Calu3 (cell line): ENCODE results near the gene FAM210A. TPM values are rescaled to one million over a fixed set of nuclear protein-coding genes. Genes with fewer than 3 reads are reported as not detected.

Experiments
- BruUV-seq: library from RNA; stranded (reverse); fragments of 400-500 nt; replicated peaks from 2 replicates; lab custom pipeline; 2021; lab: Mats Ljungman, UMichigan
- CTCF ChIA-PET: fragments of 300-600 bp; sonication (Branson Sonifier 250); formaldehyde crosslinking; loops from one replicate; lab custom pipeline; 2022; ENCODE audit warnings: antibody characterized with exemption; lab: Charles Lee
- DNase-seq: peaks from one replicate; pipeline ENCODE4 v3.0.0; 2022
- H3K27ac Mint-ChIP-seq: one replicate; pipeline ENCODE4 v1.8.0; 2022; ENCODE audit warnings: mixed read lengths; ENCODE audit not compliant: unreplicated experiment
- H3K27me3 Mint-ChIP-seq: one replicate; pipeline ENCODE4 v1.8.0; 2022; ENCODE audit warnings: mixed read lengths; ENCODE audit not compliant: unreplicated experiment
- H3K36me3 Mint-ChIP-seq: one replicate; pipeline ENCODE4 v1.8.0; 2022; ENCODE audit warnings: mild to moderate bottlenecking, moderate library complexity, mixed read lengths; ENCODE audit not compliant: insufficient read depth, unreplicated experiment
- H3K4me1 Mint-ChIP-seq: one replicate; pipeline ENCODE4 v1.8.0; 2022; ENCODE audit warnings: mild to moderate bottlenecking, low read depth, mixed read lengths; ENCODE audit not compliant: unreplicated experiment
- H3K4me3 Mint-ChIP-seq: one replicate; pipeline ENCODE4 v1.8.0; 2022; ENCODE audit warnings: mild to moderate bottlenecking, low read depth, moderate library complexity, mixed read lengths; ENCODE audit not compliant: unreplicated experiment
- H3K9me3 Mint-ChIP-seq: one replicate; pipeline ENCODE4 v1.8.0; 2022; ENCODE audit warnings: low read depth, mixed read lengths; ENCODE audit not compliant: unreplicated experiment
- intact Hi-C: fragments of 100-400 bp; cut with micrococcal nuclease; formaldehyde crosslinking; loops from one replicate; pipeline ENCODE4 v1.10.0; 2022; ENCODE audit not compliant: unreplicated experiment
- total RNA-seq: library from RNA; stranded (reverse); gene quantifications from 2 replicates; pipeline ENCODE4 v1.2.3, GENCODE V29; 2022
- TF ChIP-seq, protein P1 (sequence below): fragments of 200-600 bp; IDR thresholded peaks from one replicate; pipeline ENCODE4 v1.8.0; 2022; ENCODE audit warnings: antibody characterized with exemption; ENCODE audit not compliant: unreplicated experiment

The FAM210A gene
- total RNA-seq, 1 experiment from 2014 or later, result 20.8 TPM

DNA sequence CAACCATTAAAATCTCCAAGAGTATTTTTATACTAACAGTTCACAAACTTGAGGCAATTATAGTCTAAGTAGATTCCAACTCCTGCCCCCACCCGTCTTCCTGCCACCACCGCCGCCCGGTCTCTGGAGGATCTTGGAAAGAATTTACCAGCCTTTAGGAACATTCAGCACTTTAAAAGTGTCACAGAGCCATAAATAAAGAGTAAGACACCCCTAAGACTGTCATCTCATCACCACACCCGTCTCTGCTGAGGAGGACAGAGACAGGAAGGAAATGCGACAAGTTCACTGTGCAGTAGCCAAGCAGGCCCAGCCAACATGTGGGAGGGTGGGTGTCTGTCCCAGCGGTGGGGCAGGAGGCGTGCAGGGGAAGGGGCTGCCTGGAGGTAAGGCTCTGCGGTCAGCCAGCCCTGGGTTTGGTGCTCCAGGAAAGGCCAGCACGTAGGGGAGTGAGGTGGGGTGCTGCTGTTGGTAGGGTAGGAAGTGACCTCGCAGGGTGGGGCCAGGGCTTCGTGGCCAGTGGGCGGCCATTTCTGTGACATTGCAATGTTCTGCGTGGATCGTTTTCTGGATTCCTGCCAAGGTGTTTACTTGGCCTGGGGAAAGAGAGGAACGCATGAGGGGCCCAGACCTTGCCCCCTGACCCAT lies 111.6 kb downstream of the FAM210A start:
- Mint-ChIP-seq H3K36me3 (no peaks in the 10 kb centered on the region), H3K27me3 (peaks cover 83% of the 10 kb centered on the region), H3K4me3 (no peak overlapping the region), H3K4me1 (no peaks in the 10 kb centered on the region), H3K9me3 (no peaks in the 10 kb centered on the region), H3K27ac (no peak overlapping the region)
- CTCF ChIA-PET, result no interaction called here
- BruUV-seq, result no TSS peak
- intact Hi-C loops, result no loop called here
- no peak for DNase-seq
- TF ChIP-seq, protein P1, sequence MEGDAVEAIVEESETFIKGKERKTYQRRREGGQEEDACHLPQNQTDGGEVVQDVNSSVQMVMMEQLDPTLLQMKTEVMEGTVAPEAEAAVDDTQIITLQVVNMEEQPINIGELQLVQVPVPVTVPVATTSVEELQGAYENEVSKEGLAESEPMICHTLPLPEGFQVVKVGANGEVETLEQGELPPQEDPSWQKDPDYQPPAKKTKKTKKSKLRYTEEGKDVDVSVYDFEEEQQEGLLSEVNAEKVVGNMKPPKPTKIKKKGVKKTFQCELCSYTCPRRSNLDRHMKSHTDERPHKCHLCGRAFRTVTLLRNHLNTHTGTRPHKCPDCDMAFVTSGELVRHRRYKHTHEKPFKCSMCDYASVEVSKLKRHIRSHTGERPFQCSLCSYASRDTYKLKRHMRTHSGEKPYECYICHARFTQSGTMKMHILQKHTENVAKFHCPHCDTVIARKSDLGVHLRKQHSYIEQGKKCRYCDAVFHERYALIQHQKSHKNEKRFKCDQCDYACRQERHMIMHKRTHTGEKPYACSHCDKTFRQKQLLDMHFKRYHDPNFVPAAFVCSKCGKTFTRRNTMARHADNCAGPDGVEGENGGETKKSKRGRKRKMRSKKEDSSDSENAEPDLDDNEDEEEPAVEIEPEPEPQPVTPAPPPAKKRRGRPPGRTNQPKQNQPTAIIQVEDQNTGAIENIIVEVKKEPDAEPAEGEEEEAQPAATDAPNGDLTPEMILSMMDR, result no peak

DNA sequence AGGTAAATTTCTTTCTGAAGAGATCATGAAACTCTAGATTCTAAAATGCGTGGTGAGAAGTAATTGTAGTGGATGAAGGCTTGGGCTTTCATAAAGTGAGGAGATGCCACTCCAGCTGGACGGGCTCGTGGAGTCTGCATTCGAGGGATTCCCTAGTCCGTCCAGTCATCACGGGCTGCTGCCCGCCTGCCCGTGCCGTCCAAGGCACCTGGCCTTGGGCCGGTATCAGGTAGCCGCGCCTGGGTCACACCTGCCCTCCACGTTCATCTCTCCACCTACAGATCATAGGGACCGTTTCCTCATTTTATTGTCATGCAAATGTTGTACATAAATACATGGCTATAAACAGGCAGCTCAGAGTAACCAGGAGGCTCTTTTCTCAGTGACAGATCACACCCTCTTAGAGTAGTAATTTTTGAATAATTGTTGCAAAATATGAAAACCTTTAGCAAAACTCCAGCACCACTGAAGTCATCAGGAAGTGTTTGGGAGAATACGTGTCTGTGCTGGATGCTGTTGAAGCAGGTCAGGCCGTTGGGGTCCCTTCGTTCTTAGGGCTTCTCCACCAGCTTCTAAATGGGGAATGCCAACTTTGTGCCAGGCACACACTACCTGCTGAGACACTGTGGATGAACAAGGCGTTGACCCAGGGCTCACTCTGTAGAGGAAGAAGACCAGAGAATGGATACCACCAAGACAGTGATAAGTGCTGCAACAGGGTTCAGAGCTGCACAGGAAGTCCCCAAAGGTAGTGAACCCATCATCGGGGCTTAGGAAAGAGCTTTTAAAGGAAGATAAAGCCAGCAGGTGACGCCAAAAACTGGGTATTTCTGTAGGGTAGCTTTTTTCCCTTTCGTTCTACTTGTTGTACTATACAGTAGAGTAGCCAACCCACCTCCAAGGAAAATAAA lies 112.5 kb downstream of the FAM210A start:
- no peak for DNase-seq
- Mint-ChIP-seq H3K27ac (no peak overlapping the region), H3K4me1 (no peaks in the 10 kb centered on the region), H3K4me3 (no peak overlapping the region), H3K36me3 (no peaks in the 10 kb centered on the region), H3K27me3 (peaks cover 79% of the 10 kb centered on the region), H3K9me3 (no peaks in the 10 kb centered on the region)
- BruUV-seq, result no TSS peak
- TF ChIP-seq, protein P1, result no peak
- intact Hi-C loops, result no loop called here
- CTCF ChIA-PET, result no interaction called here

Other genes starting within 250 kb of the FAM210A start
- 42.9 and 43.2 TPM in 2 replicates for gene RNMT, start 115 bp upstream of the FAM210A start, total RNA-seq
- not detected in 2 replicates for gene MC5R, start 97.6 kb upstream of the FAM210A start, total RNA-seq
- not detected in 2 replicates for gene MC2R, start 189.0 kb upstream of the FAM210A start, total RNA-seq